ENCODE results near the gene SUSD6.

SUSD6 gene

DNA sequence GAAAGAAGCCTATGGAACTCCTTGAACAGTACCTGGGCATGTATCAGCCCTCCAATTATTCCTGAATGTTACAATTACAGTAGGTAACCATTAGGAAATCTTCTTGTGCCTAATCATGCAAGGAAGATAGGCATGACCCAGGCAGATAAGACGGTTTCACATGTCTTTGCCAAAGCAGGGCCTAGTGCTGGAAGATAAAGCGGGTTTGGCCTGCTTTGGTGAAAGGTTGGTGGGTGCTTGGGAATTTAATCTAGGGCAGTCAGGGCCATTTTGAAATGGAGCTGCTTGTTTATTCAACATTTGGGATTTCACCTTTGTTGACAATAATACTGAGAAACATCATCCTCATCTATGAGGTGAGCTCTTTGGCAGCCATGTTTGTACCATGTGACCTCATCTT, 143.1 kb downstream of the SUSD6 start:
- H3K4me3 ChIP-seq (ENCODE audit: low read depth, low read length), result no peak overlapping the region
- TF ChIP-seq, protein P1, sequence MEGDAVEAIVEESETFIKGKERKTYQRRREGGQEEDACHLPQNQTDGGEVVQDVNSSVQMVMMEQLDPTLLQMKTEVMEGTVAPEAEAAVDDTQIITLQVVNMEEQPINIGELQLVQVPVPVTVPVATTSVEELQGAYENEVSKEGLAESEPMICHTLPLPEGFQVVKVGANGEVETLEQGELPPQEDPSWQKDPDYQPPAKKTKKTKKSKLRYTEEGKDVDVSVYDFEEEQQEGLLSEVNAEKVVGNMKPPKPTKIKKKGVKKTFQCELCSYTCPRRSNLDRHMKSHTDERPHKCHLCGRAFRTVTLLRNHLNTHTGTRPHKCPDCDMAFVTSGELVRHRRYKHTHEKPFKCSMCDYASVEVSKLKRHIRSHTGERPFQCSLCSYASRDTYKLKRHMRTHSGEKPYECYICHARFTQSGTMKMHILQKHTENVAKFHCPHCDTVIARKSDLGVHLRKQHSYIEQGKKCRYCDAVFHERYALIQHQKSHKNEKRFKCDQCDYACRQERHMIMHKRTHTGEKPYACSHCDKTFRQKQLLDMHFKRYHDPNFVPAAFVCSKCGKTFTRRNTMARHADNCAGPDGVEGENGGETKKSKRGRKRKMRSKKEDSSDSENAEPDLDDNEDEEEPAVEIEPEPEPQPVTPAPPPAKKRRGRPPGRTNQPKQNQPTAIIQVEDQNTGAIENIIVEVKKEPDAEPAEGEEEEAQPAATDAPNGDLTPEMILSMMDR (IDR thresholded peaks at IDR 0.05; ENCODE audit: low read depth, low read length), result no peak
- in situ Hi-C loops (cut with HindIII; ENCODE audit: low sequenced_read_pairs), result no loop called here
- DNase-seq (ENCODE audit: low read depth, low spot score), result no peak

DNA sequence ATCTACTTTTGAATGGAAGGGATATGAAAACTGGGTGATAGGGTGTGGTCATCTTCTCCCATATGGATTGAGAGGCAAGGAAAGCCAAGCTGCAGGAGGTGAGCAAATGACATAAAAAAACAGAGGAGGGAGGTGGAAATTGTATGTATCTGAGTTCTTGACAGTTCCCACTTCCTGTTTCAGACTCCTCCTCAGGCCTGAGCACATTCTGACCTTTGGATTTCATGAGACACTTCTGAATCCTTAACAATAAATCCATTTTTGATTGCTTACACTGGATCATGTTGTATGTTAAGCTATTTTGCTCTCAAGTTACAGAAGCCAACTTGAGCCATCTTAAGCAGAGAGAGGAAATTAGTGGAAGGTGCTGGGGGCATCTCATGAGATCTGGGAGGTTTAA, 143.9 kb downstream of the SUSD6 start:
- in situ Hi-C loops (cut with HindIII; ENCODE audit: low sequenced_read_pairs), result no loop called here

DNA sequence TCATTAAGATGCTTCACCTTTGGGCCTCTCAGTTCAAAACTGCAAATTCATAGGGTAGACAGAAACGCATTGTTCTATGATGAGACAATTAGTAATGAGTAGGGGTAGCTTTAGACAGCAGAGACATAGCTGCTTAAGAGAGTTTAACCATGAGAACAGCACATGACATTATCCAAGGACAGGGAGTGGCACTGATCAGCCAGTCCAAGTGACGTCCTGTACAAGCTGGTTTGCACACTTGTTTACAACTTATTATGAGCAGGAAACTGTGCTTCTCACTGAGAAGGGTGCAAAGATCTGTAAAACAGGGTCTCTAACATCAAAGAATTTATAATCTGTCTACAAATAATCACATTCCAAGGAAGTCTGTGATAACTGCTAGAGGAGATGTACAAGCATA, 144.4 kb downstream of the SUSD6 start:
- no peak overlapping the region for H3K4me3 ChIP-seq (ENCODE audit: low read depth, low read length)
- in situ Hi-C loops (cut with HindIII; ENCODE audit: low sequenced_read_pairs), result no loop called here
- DNase-seq (ENCODE audit: low read depth, low spot score), result no peak
- TF ChIP-seq, protein P1 (IDR thresholded peaks at IDR 0.05; ENCODE audit: low read depth, low read length), result no peak

More for the DNA sequence above, 143.9 kb downstream of the SUSD6 start:
- no peak for DNase-seq (ENCODE audit: low read depth, low spot score)
- TF ChIP-seq, protein P1 (IDR thresholded peaks at IDR 0.05; ENCODE audit: low read depth, low read length), result no peak
- H3K4me3 ChIP-seq (ENCODE audit: low read depth, low read length), result no peak overlapping the region

DNA sequence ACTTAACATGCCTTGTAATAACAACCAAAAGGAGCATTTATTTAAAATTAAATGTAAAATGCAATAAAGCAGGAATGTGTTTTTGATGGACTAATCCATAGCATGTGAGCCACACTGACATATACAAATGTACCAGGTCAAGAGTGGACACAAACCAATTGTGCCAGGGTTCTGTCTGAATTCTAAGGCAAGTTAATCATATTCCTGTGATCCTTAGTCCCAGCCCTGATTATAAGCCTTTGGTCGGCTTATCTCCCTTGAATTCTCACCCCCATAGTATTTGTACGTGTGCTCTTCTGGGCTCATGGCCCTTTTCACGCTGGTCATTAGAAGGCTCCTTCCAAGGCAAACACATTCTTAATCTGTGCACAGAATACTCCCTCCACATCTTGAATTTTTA, 144.9 kb downstream of the SUSD6 start:
- no peak overlapping the region for H3K4me3 ChIP-seq (ENCODE audit: low read depth, low read length)
- TF ChIP-seq, protein P1 (IDR thresholded peaks at IDR 0.05; ENCODE audit: low read depth, low read length), result no peak
- no peak for DNase-seq (ENCODE audit: low read depth, low spot score)
- in situ Hi-C loops (cut with HindIII; ENCODE audit: low sequenced_read_pairs), result no loop called here

DNA sequence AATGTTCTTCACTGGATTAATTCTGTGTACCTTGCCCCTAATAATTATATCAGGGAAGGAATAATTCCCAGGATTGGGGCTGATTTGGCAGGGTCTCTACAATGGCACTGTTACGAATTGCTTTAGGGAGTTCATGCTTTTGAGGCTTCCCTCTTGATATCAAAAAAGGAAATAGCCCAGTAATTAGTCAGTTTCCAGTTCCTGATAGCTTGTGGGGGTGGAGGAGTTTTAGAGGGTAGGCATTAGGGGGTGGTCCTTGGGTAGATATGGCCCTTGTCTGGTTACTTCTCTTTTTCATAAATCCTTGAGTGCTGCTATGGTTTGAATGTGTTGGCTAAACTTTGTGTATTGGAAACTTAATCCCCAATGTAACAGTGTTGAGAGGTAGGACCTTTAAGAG, 149.4 kb downstream of the SUSD6 start:
- no peak overlapping the region for H3K4me3 ChIP-seq (ENCODE audit: low read depth, low read length)
- TF ChIP-seq, protein P1 (IDR thresholded peaks at IDR 0.05; ENCODE audit: low read depth, low read length), result no peak
- DNase-seq (ENCODE audit: low read depth, low spot score), result no peak
- in situ Hi-C loops (cut with HindIII; ENCODE audit: low sequenced_read_pairs), result no loop called here

GRCh38 chr14:69763761-69764510, 152.5 kb downstream of the SUSD6 start:
- TF ChIP-seq, protein P1 (IDR thresholded peaks at IDR 0.05; ENCODE audit: low read depth, low read length), result no peak
- in situ Hi-C loops (cut with HindIII; ENCODE audit: low sequenced_read_pairs), result no loop called here
- no peak for DNase-seq (ENCODE audit: low read depth, low spot score)

More at GRCh38 chr14:69763761-69764510, 152.5 kb downstream of the SUSD6 start:
- no peak overlapping the region for H3K4me3 ChIP-seq (ENCODE audit: low read depth, low read length)

Data from astrocyte of the spinal cord (primary cell).